ENCODE data around the gene U2AF1L4.
"Not testable (repeated sequence)": the region's sequence is repeated elsewhere in the genome, so short reads cannot be mapped to it uniquely, and the experiment has no call there.

The U2AF1L4 gene

DNA sequence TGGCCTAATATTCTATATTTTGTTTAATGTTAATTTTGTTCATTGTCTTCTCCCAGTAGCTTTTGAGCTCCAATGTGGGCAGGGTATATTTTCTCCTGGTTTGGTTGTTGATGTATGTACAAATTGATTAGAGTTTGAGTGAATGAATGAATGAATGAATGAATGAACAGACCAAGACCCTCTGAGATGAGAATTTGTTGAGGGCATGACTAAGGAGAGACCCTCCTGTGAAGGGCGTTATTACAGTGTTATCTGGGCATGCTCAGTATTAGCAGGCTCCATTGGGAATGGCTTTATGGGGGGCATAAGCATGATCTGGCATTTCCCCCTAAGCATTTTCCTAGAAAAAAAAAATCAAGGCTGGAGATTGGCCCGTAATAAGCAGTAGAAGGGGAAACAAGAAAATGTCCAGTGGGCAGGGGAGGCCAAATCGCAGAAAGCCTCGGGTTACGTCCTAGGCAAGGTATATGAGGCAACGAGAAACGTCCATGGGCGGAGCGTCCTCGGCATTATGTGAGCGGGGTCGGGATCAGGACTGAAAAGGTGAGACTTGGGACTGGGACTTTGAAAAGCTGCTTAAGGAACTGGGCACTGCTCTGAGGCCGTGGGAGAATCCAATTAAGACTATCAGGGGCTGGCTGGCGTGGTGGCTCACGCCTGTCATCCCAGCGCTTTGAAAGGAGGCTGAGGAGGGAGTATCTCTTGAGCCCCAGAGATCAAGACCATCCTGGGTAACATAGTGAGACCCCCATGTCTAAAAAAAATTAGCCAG is 29.2 kb upstream of the U2AF1L4 start:
- no peak for DNase-seq (ENCODE audit: low read depth)
- no peak overlapping the region for H3K4me3 ChIP-seq (ENCODE audit: low read depth, low read length)
- TF ChIP-seq MYC (IDR thresholded peaks at IDR 0.05; ENCODE audit: low read depth, low read length) (no peak), POLR2A (IDR thresholded peaks at IDR 0.05; ENCODE audit: extremely low read depth, insufficient read length) (no peak)
- TF ChIP-seq, protein P1, sequence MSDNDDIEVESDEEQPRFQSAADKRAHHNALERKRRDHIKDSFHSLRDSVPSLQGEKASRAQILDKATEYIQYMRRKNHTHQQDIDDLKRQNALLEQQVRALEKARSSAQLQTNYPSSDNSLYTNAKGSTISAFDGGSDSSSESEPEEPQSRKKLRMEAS (IDR thresholded peaks at IDR 0.05; ENCODE audit: low read depth, low read length), result no peak
- TF ChIP-seq, protein P2, sequence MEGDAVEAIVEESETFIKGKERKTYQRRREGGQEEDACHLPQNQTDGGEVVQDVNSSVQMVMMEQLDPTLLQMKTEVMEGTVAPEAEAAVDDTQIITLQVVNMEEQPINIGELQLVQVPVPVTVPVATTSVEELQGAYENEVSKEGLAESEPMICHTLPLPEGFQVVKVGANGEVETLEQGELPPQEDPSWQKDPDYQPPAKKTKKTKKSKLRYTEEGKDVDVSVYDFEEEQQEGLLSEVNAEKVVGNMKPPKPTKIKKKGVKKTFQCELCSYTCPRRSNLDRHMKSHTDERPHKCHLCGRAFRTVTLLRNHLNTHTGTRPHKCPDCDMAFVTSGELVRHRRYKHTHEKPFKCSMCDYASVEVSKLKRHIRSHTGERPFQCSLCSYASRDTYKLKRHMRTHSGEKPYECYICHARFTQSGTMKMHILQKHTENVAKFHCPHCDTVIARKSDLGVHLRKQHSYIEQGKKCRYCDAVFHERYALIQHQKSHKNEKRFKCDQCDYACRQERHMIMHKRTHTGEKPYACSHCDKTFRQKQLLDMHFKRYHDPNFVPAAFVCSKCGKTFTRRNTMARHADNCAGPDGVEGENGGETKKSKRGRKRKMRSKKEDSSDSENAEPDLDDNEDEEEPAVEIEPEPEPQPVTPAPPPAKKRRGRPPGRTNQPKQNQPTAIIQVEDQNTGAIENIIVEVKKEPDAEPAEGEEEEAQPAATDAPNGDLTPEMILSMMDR (IDR thresholded peaks at IDR 0.05; ENCODE audit: low read depth, low read length), result no peak

DNA sequence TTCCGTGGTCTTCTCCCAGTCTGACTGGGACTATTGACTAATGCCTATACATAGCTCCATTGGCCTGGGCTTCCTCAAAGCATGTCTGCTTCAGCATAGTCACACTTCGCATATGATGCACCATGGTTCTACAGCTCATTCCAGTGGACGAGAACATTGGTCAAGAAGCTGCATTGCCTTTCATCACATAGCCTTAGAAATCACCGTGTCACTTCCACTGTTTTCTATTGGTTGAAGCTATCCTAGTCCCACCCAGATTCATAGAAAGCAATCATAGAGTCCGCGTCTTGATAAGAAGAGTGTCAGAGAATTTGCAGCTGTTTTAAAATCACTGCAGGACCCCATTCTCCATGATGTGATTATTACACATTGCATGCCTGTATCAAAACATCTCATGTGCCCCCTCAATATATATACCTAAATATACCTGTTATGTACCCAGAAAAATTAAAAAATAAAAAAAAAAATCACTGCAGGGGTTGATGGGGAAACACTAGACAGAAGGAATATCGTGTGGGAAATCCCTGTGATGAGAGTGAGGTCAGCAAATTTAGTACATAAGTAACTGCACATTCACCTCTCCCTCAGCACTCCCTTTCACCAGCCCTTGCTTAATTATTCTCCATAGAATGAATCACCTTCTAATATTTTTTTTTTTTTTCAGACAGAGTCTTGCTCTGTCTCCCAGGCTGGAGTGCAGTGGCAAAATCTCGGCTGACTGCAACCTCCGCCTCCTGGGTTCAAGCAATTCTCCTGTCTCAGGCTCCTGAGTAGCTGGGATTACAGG is 28.0 kb upstream of the U2AF1L4 start:
- TF ChIP-seq POLR2A (IDR thresholded peaks at IDR 0.05; ENCODE audit: extremely low read depth, insufficient read length) (no peak), MYC (IDR thresholded peaks at IDR 0.05; ENCODE audit: low read depth, low read length) (no peak)
- TF ChIP-seq, protein P2 (IDR thresholded peaks at IDR 0.05; ENCODE audit: low read depth, low read length), result no peak
- TF ChIP-seq, protein P1 (IDR thresholded peaks at IDR 0.05; ENCODE audit: low read depth, low read length), result no peak
- no peak for DNase-seq (ENCODE audit: low read depth)
- no peak overlapping the region for H3K4me3 ChIP-seq (ENCODE audit: low read depth, low read length)

DNA sequence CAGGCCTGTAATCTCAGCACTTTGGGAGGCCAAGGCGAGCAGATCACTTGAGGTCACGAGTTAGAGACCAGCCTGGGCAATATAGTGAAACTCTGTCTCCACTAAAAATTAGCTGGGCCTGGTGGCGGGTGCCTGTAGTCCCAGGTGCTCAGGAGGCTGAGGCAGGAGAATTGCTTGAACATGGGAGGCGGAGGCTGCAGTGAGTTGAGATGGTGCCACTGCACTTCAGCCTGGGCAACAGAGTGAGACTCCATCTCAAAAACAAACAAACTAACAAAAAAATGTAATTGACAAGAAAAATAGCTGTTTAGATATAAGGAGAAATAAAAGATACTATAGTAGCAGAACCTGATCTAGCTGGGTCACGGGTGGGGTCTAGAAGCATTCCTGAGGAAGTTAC is 27.1 kb upstream of the U2AF1L4 start:
- H3K4me3 ChIP-seq (ENCODE audit: low read depth, low read length); DNase-seq (ENCODE audit: low read depth): not testable (repeated sequence)

DNA sequence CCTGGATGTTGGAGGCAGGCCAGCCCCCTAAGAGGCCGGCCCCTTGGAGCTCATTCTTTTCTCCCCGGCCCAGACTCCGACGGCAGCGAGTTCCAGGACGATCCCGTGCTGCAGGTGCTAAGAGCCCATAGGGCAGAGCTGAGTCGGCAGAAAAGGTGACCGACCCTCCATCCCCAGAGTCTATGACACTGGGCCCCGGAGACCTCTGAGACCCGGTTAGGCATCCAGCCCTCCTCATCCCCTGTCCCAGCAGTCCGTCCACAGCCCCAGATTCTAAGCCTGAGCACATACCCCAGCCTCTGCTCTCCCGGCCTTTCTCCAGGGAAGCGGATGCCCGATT is 22.8 kb upstream of the U2AF1L4 start:
- no peak overlapping the region for H3K4me3 ChIP-seq (ENCODE audit: low read depth, low read length)
- TF ChIP-seq MYC (IDR thresholded peaks at IDR 0.05; ENCODE audit: low read depth, low read length) (no peak), POLR2A (IDR thresholded peaks at IDR 0.05; ENCODE audit: extremely low read depth, insufficient read length) (no peak)
- TF ChIP-seq, protein P2 (IDR thresholded peaks at IDR 0.05; ENCODE audit: low read depth, low read length), result no peak
- TF ChIP-seq, protein P1 (IDR thresholded peaks at IDR 0.05; ENCODE audit: low read depth, low read length), result no peak
- no peak for DNase-seq (ENCODE audit: low read depth)

DNA sequence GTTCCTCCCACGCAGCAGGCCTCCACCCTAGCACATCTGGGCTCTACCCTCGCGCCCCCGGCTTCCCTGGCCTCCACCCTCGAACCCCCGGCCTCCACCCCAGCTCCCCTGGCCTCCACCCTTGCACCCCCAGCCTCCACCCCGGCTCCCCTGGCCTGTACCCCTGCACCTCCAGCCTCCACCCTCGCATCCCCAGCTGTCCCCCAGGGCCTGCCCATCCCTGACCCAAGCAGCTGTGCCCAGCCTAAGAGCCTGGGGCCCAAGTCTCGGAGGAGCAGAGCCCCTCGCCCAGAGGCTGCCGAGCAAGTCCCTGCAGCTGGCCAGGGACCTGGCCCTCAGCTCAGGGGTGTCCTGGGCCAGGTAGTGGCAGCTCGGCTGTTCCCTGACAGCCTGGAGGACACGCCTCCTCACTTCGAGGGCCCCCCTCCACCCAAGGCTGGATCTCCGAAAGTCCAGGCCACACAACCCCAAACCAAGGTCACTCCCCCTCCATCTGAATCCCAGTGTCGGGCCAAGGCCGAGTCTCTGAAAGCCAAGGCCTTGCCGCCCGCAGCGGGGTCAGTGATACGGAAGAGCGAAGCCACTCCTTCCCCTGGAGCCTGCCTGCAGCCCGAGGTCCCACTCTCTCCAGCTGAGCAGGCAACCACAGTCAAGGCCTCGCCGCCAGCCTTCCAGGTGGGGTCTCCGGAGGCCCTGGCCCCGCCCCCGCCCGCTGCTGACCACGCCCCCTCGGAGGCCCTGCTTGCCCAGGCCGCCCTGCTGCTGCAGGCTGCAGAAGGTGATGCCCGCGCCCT is 22.3 kb upstream of the U2AF1L4 start:
- H3K4me3 ChIP-seq (ENCODE audit: low read depth, low read length), result no peak overlapping the region
- no peak for DNase-seq (ENCODE audit: low read depth)
- TF ChIP-seq, protein P1 (IDR thresholded peaks at IDR 0.05; ENCODE audit: low read depth, low read length), result no peak
- TF ChIP-seq MYC (IDR thresholded peaks at IDR 0.05; ENCODE audit: low read depth, low read length) (no peak), POLR2A (IDR thresholded peaks at IDR 0.05; ENCODE audit: extremely low read depth, insufficient read length) (no peak)
- TF ChIP-seq, protein P2 (IDR thresholded peaks at IDR 0.05; ENCODE audit: low read depth, low read length), result no peak

Data from NB4 (cell line).